OCI-LY7 (cell line): ENCODE data around the gene RET. TPM values are rescaled to one million over a fixed set of nuclear protein-coding genes. Genes with fewer than 3 reads are reported as not detected.

ENCODE experiments used
- BruUV-seq: library from RNA; stranded (reverse); fragments of 400-500 nt; replicated peaks from 2 replicates; lab custom pipeline; 2021; lab: Mats Ljungman, UMichigan
- CTCF ChIA-PET: fragments of 300-600 bp; sonication (Branson Sonifier 250); formaldehyde crosslinking; loops from one replicate; lab custom pipeline; 2022; ENCODE audit warnings: antibody characterized with exemption; ENCODE audit not compliant: unreplicated experiment; lab: Charles Lee
- POLR2A ChIA-PET: fragments of 300-600 bp; sonication (Branson Sonifier 250); formaldehyde crosslinking; loops from one replicate; lab custom pipeline; 2022; ENCODE audit warnings: antibody characterized with exemption; lab: Charles Lee
- DNase-seq: peaks from one replicate; pipeline ENCODE4 v3.0.0-alpha.2; 2015; ENCODE audit warnings: low spot score
- H2AFZ ChIP-seq: fragments of 200-600 bp; sonication (generic), shearing (Covaris generic); 2 replicates; pipeline ENCODE4 v1.6.1; 2014; ENCODE audit warnings: mild to moderate bottlenecking, antibody characterized with exemption, low read length, moderate library complexity
- H3K27ac ChIP-seq: fragments of 200-600 bp; sonication (generic); 2 replicates; pipeline ENCODE4 v1.5.1; 2014; ENCODE audit warnings: mixed run types, low read depth, mild to moderate bottlenecking, moderate library complexity, low read length, inconsistent platforms; ENCODE audit not compliant: poor library complexity, severe bottlenecking
- H3K36me3 ChIP-seq: fragments of 200-600 bp; sonication (generic); 2 replicates; pipeline ENCODE4 v1.6.1; 2014; ENCODE audit warnings: mild to moderate bottlenecking, antibody characterized with exemption, low read length, moderate library complexity, mixed read lengths; ENCODE audit not compliant: insufficient read depth
- H3K4me1 ChIP-seq: fragments of 200-600 bp; sonication (generic); 2 replicates; pipeline ENCODE4 v1.5.1; 2014; ENCODE audit warnings: mild to moderate bottlenecking, low read length; ENCODE audit not compliant: insufficient read depth, poor library complexity, severe bottlenecking
- H3K4me2 ChIP-seq: fragments of 200-600 bp; sonication (generic); 2 replicates; pipeline ENCODE4 v1.6.1; 2014; ENCODE audit warnings: mild to moderate bottlenecking, low read length
- H3K4me3 ChIP-seq: fragments of 200-600 bp; sonication (generic); 2 replicates; pipeline ENCODE4 v1.5.1; 2014; ENCODE audit warnings: mild to moderate bottlenecking, low read depth, low read length; ENCODE audit not compliant: poor library complexity, severe bottlenecking
- H3K79me2 ChIP-seq: fragments of 200-600 bp; sonication (generic); 2 replicates; pipeline ENCODE4 v1.6.1; 2016; ENCODE audit warnings: low read depth, mild to moderate bottlenecking, low read length, moderate library complexity, mixed read lengths; ENCODE audit not compliant: insufficient read depth
- H3K9me2 ChIP-seq: fragments of 200-600 bp; sonication (generic); 2 replicates; pipeline ENCODE4 v1.6.1; 2016; ENCODE audit warnings: mild to moderate bottlenecking, low read length, mixed read lengths; ENCODE audit not compliant: insufficient read depth
- H3K9me3 ChIP-seq: fragments of 200-600 bp; sonication (generic); 2 replicates; pipeline ENCODE4 v1.6.1; 2014; ENCODE audit warnings: mild to moderate bottlenecking, mixed run types, low read length, mixed read lengths
- H4K20me1 ChIP-seq: fragments of 200-600 bp; sonication (generic); 2 replicates; pipeline ENCODE4 v1.6.1; 2014; ENCODE audit warnings: mild to moderate bottlenecking, antibody characterized with exemption, low read length, moderate library complexity, mixed read lengths; ENCODE audit not compliant: insufficient read depth
- CTCF ChIP-seq: fragments of 200-600 bp; sonication (generic); conservative IDR thresholded peaks from 2 replicates; pipeline ENCODE4 v1.5.1; 2014; ENCODE audit warnings: mild to moderate bottlenecking, antibody characterized with exemption, low read length, moderate library complexity, mixed read lengths
- EZH2phosphoT487 ChIP-seq: fragments of 200-600 bp; sonication (generic); IDR thresholded peaks from 2 replicates; pipeline ENCODE4 v1.6.1; 2018; ENCODE audit warnings: low read depth, borderline replicate concordance, mild to moderate bottlenecking, mixed run types, antibody characterized with exemption, low read length, moderate library complexity, mixed read lengths
- intact Hi-C: fragments of 100-400 bp; cut with micrococcal nuclease; formaldehyde crosslinking; loops from one replicate; pipeline ENCODE4 v1.10.0; 2022; ENCODE audit not compliant: unreplicated experiment
- total RNA-seq, 2 experiments: library from RNA; depleted of rRNA in 1 of 2; stranded (reverse); fragments of >200 nt in 1 of 2; shearing (Covaris generic) in 1 of 2; gene quantifications; 2 replicates each; pipeline ENCODE4 v1.2.3, GENCODE V29; 2014 to 2022

Gene RET
- total RNA-seq, 2 experiments from 2014 or later: 0.06 TPM; not detected in 1

- no peaks in the 10 kb centered on the region for H3K36me3 ChIP-seq
- H3K9me3 ChIP-seq: no peaks in the 10 kb centered on the region
- no peaks in the 10 kb centered on the region for H4K20me1 ChIP-seq
- intact Hi-C loops: no loop called here
- no peaks in the 10 kb centered on the region for H3K79me2 ChIP-seq
- CTCF ChIA-PET: no interaction called here
- BruUV-seq: no TSS peak
- TF ChIP-seq EZH2phosphoT487 (no peak), CTCF (no peak)
- H3K9me2 ChIP-seq: no peaks in the 10 kb centered on the region
- H2AFZ ChIP-seq: no peak overlapping the region
- no peak for DNase-seq
- no peak overlapping the region for H3K27ac ChIP-seq
- no peak overlapping the region for H3K4me3 ChIP-seq
- POLR2A ChIA-PET: no interaction called here
- no peak overlapping the region for H3K4me2 ChIP-seq
- H3K4me1 ChIP-seq: no peaks in the 10 kb centered on the region
These were observed 15.1 kb upstream of the RET start for GRCh38 chr10:43061760-43062159.

- no peak overlapping the region for H2AFZ ChIP-seq
- H3K9me3 ChIP-seq: no peaks in the 10 kb centered on the region
- H3K9me2 ChIP-seq: no peaks in the 10 kb centered on the region
- TF ChIP-seq CTCF (no peak), EZH2phosphoT487 (no peak)
- H3K36me3 ChIP-seq: no peaks in the 10 kb centered on the region
- no peak for DNase-seq
- ChIA-PET CTCF (no interaction called here), POLR2A (no interaction called here)
- H3K4me2 ChIP-seq: no peak overlapping the region
- H4K20me1 ChIP-seq: no peaks in the 10 kb centered on the region
- H3K79me2 ChIP-seq: no peaks in the 10 kb centered on the region
- no TSS peak for BruUV-seq
- no peak overlapping the region for H3K4me3 ChIP-seq
- H3K4me1 ChIP-seq: no peaks in the 10 kb centered on the region
- intact Hi-C loops: no loop called here
- no peak overlapping the region for H3K27ac ChIP-seq
These were observed 14.3 kb upstream of the RET start for GRCh38 chr10:43062402-43063160.

GRCh38 chr10:43064331-43065075, 12.4 kb upstream of the RET start:
- TF ChIP-seq CTCF: no peak
- no peak for TF ChIP-seq EZH2phosphoT487
- Histone ChIP-seq H3K79me2 (no peaks in the 10 kb centered on the region), H4K20me1 (no peaks in the 10 kb centered on the region), H2AFZ (no peak overlapping the region), H3K9me3 (no peaks in the 10 kb centered on the region), H3K27ac (no peak overlapping the region), H3K36me3 (no peaks in the 10 kb centered on the region), H3K9me2 (no peaks in the 10 kb centered on the region), H3K4me3 (no peak overlapping the region), H3K4me2 (no peak overlapping the region), H3K4me1 (no peaks in the 10 kb centered on the region)
- intact Hi-C loops: no loop called here
- BruUV-seq: no TSS peak
- ChIA-PET CTCF (no interaction called here), POLR2A (no interaction called here)
- DNase-seq: no peak
